GM12873 (cell line): ENCODE measurements around the gene IL12RB2.
A peak's percentile ranks its signal among the peaks of the same experiment; 100 is the strongest.

Experiments
- TF ChIP-seq, protein P1 (sequence below): IDR thresholded peaks from 2 replicates; pipeline ENCODE4 v1.5.1; 2012; ENCODE audit warnings: low read depth, mild to moderate bottlenecking, moderate library complexity, low read length, control low read depth; ENCODE audit not compliant: insufficient read depth; ENCODE audit errors: missing control alignments

The IL12RB2 gene, protein sequence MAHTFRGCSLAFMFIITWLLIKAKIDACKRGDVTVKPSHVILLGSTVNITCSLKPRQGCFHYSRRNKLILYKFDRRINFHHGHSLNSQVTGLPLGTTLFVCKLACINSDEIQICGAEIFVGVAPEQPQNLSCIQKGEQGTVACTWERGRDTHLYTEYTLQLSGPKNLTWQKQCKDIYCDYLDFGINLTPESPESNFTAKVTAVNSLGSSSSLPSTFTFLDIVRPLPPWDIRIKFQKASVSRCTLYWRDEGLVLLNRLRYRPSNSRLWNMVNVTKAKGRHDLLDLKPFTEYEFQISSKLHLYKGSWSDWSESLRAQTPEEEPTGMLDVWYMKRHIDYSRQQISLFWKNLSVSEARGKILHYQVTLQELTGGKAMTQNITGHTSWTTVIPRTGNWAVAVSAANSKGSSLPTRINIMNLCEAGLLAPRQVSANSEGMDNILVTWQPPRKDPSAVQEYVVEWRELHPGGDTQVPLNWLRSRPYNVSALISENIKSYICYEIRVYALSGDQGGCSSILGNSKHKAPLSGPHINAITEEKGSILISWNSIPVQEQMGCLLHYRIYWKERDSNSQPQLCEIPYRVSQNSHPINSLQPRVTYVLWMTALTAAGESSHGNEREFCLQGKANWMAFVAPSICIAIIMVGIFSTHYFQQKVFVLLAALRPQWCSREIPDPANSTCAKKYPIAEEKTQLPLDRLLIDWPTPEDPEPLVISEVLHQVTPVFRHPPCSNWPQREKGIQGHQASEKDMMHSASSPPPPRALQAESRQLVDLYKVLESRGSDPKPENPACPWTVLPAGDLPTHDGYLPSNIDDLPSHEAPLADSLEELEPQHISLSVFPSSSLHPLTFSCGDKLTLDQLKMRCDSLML

DNA sequence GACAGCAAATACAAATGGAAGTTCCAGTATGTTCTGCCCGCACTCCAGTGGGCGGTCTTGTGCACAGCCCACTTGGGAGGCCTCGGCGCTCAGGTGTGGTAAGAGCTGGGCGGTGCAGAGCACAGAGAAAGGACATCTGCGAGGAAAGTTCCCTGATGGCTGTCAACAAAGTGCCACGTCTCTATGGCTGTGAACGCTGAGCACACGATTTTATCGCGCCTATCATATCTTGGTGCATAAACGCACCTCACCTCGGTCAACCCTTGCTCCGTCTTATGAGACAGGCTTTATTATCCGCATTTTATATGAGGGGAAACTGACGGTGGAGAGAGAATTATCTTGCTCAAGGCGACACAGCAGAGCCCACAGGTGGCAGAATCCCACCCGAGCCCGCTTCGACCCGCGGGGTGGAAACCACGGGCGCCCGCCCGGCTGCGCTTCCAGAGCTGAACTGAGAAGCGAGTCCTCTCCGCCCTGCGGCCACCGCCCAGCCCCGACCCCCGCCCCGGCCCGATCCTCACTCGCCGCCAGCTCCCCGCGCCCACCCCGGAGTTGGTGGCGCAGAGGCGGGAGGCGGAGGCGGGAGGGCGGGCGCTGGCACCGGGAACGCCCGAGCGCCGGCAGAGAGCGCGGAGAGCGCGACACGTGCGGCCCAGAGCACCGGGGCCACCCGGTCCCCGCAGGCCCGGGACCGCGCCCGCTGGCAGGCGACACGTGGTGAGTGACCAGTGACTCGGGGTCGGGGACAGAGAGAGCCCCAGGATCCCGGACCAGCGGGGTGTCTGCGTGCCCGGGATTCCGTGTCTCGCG is at the start of gene IL12RB2:
Gene IL12RB2, plus strand, starts transcription at position 623 of the 810 bp plus-strand sequence. CDS start 12,496 bp downstream, outside the sequence.
- TF ChIP-seq, protein P1, sequence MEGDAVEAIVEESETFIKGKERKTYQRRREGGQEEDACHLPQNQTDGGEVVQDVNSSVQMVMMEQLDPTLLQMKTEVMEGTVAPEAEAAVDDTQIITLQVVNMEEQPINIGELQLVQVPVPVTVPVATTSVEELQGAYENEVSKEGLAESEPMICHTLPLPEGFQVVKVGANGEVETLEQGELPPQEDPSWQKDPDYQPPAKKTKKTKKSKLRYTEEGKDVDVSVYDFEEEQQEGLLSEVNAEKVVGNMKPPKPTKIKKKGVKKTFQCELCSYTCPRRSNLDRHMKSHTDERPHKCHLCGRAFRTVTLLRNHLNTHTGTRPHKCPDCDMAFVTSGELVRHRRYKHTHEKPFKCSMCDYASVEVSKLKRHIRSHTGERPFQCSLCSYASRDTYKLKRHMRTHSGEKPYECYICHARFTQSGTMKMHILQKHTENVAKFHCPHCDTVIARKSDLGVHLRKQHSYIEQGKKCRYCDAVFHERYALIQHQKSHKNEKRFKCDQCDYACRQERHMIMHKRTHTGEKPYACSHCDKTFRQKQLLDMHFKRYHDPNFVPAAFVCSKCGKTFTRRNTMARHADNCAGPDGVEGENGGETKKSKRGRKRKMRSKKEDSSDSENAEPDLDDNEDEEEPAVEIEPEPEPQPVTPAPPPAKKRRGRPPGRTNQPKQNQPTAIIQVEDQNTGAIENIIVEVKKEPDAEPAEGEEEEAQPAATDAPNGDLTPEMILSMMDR = no peak

DNA sequence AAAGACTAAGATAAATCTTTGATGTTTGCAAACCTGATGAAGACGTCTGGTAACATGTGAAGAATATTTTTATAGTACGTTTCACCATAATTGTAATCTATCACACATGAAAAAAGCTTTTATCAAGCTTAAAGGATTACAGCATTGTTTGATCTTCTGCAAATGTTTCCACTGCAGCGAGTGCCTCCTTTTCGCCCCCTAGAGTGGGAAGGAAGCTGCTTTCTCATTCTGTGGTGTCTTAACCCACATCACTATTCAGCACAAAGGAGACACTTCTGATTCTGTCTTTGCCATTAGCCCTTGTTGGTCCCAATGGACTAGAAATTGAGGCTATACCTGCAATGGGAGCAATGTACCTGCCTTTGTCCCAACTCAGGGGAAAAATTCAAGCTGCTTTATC is 46.0 kb upstream of the IL12RB2 start:
- TF ChIP-seq, protein P1 = peak; percentile 30

DNA sequence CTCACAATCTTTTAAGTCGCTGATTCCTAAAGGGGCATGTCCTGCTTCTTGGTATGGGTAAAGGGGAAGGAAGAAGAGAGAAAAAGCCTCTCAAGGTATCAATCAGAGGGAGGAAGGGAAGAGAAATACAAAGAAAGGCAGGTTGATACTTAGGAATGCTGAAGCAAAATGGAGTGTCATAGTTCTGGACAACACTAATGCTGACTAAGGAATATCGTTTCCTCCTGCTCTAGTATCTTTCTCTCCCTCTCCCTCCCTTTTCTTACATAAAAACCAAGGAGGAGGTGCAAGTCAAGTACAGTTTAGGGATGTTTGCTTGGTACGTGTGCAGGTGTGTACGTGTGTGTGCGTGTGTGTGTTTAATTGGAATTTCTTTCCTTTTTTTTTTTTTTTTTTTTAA is 44.9 kb upstream of the IL12RB2 start:
- TF ChIP-seq, protein P1 = no peak

DNA sequence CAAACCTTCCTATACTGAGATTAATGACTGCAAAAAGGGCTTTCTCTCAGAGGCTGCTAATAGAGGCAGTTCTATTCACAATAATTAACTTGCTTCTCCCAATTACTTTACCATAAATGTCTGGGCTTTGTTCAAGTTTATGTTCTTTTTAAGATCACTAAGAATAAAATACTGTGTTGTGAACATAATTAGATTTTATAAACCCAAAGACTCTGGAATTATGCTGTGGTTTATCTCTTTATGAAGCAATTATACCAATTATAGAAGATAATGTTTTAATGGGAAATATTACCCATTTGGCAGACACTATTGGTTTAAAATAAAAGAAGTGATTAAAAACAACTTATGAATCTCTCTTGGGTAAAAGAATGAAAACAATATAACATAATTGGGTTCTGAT is 43.5 kb upstream of the IL12RB2 start:
- TF ChIP-seq, protein P1 = no peak

DNA sequence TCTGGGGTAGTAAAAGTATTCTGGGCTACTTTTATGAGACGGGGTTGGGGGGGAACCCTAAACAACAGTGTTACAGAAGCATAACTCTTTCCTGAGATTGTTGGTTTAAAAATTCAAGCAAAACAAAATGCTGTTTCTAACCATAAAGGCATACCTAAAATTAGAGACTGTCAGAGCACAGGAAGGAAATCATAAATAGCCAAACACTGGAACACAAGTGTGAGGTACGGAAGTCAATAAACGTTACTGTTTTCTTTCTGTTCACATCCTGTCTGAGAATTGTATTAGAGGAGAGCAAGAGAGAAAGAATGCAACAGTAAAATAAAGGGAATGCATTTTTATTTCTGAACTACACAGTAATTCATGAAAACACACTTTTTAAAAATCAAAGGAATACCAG is 42.8 kb upstream of the IL12RB2 start:
- TF ChIP-seq, protein P1 = no peak

DNA sequence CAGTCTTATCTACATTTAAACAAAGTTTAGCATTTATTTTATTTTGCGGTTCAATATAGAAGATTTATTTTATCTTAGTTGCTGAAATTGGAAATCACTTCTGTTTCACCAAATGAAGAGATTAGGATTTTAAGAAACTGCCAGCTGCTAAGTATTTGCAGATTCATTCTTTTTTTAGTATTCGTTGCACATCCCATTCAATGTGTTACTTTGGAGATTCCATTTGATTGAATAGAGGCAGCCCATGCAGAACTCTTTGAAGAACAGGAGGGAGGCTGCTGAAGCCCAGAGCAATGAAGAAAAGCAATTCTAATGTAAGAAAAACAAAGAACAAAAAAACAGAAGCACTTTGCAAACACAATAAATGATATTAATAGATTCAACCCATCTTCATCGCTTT is 38.6 kb upstream of the IL12RB2 start:
- TF ChIP-seq, protein P1 = no peak

DNA sequence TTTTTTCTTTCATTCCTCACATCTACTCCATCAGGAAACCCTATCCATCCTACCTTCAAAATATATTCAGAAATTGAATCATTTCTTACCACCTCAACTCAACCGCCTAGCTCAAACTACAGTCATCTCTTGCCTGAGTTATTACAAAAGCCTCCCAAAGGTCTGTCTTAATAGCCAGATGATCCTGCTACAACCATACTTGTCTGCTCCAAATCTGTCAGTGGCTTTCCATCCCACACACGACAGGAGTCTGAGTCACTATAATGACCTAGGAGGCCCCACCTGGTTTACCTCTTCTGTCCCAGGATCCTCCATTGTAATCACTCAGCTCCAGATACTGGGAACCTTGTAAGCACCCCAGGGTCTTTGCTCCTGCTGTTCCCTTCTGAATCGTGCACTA is 37.1 kb upstream of the IL12RB2 start:
- TF ChIP-seq, protein P1 = no peak
